Measurements from ENCODE around the gene BAIAP2L1.

BAIAP2L1 gene

DNA sequence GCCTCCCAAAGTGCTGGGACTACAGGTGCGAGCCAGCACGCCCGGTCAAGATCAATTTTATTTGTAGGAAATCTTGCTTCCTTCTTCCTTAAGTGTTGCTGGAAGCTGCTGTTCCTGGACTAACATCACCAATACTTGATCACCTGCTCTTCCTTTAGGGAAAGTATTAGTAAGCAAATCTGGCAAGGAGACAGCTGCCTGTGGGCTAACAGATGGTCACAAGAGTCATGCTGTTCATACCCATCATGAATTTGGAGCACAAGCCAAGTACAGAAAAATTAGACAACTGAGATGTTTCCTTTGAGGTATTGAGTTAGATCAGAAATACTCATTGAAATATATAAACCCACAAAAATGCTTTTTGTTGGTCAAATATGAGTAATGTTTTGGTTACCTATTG is 27.9 kb downstream of the BAIAP2L1 start:
- ChIA-PET POLR2A (interaction anchor here (0.6 kb wide), 1 partner anchor 10 kb away, joined by 7 read pairs; no protein-coding TSS in a partner anchor), CTCF (no interaction called here)
- no peaks in the 10 kb centered on the region; a peak in 1 of 3 replicates for H3K36me3 ChIP-seq (ENCODE audit: control insufficient read depth in 2 of 2, insufficient read depth in 1 of 2, low read length in 2 of 2)
- no peaks in the 10 kb centered on the region for H3K4me1 ChIP-seq (ENCODE audit: control insufficient read depth, insufficient read depth, low read length)
- TF ChIP-seq, protein P1, sequence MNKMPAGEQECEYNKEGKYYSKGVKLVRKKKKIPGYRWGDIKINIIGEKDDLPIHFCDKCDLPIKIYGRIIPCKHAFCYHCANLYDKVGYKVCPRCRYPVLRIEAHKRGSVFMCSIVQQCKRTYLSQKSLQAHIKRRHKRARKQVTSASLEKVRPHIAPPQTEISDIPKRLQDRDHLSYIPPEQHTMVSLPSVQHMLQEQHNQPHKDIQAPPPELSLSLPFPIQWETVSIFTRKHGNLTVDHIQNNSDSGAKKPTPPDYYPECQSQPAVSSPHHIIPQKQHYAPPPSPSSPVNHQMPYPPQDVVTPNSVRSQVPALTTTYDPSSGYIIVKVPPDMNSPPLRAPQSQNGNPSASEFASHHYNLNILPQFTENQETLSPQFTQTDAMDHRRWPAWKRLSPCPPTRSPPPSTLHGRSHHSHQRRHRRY (tag by site-specific recombination; IDR thresholded peaks at IDR 0.05), result no peak
- TF ChIP-seq, protein P2, sequence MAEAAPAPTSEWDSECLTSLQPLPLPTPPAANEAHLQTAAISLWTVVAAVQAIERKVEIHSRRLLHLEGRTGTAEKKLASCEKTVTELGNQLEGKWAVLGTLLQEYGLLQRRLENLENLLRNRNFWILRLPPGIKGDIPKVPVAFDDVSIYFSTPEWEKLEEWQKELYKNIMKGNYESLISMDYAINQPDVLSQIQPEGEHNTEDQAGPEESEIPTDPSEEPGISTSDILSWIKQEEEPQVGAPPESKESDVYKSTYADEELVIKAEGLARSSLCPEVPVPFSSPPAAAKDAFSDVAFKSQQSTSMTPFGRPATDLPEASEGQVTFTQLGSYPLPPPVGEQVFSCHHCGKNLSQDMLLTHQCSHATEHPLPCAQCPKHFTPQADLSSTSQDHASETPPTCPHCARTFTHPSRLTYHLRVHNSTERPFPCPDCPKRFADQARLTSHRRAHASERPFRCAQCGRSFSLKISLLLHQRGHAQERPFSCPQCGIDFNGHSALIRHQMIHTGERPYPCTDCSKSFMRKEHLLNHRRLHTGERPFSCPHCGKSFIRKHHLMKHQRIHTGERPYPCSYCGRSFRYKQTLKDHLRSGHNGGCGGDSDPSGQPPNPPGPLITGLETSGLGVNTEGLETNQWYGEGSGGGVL (tag by site-specific recombination; IDR thresholded peaks at IDR 0.05), result no peak
- TF ChIP-seq ZNF514 (tag by site-specific recombination; IDR thresholded peaks at IDR 0.05) (no peak), ZNF324 (tag by site-specific recombination; IDR thresholded peaks at IDR 0.05) (no peak), MZF1 (tag by site-specific recombination; IDR thresholded peaks at IDR 0.05; ENCODE audit: borderline replicate concordance) (no peak)
- TF ChIP-seq, protein P3, sequence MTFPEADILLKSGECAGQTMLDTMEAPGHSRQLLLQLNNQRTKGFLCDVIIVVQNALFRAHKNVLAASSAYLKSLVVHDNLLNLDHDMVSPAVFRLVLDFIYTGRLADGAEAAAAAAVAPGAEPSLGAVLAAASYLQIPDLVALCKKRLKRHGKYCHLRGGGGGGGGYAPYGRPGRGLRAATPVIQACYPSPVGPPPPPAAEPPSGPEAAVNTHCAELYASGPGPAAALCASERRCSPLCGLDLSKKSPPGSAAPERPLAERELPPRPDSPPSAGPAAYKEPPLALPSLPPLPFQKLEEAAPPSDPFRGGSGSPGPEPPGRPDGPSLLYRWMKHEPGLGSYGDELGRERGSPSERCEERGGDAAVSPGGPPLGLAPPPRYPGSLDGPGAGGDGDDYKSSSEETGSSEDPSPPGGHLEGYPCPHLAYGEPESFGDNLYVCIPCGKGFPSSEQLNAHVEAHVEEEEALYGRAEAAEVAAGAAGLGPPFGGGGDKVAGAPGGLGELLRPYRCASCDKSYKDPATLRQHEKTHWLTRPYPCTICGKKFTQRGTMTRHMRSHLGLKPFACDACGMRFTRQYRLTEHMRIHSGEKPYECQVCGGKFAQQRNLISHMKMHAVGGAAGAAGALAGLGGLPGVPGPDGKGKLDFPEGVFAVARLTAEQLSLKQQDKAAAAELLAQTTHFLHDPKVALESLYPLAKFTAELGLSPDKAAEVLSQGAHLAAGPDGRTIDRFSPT (tag by site-specific recombination; IDR thresholded peaks at IDR 0.05), result no peak
- H3K4me3 ChIP-seq (ENCODE audit: low read depth, low read length), result no peak overlapping the region
- H3K9me3 ChIP-seq (ENCODE audit: control insufficient read depth, insufficient read depth, low read depth, low read length), result no peaks in the 10 kb centered on the region
- H3K27ac ChIP-seq (ENCODE audit: extremely low read depth, low read depth, low read length), result no peak overlapping the region

DNA sequence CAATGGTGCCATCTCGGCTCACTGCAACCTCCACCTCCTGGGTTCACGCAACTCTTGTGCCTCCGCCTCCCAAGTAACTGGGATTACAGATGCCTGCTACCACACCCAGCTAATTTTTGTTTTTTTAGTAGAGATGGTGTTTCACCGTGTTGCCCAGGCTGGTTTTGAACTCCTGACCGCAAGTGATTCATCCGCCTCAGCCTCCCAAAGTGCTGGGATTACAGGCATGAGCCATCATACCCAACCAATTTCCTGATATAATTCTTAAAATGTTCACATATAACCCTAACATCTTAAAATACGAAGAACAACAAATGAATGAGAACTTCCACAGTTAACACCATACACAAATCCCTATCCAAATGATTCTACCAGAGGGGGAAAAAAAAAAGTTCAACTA is 31.2 kb downstream of the BAIAP2L1 start:
- Histone ChIP-seq H3K9me3 (ENCODE audit: control insufficient read depth, insufficient read depth, low read depth, low read length) (no peaks in the 10 kb centered on the region), H3K36me3 (ENCODE audit: control insufficient read depth in 2 of 2, insufficient read depth in 1 of 2, low read length in 2 of 2) (no peaks in the 10 kb centered on the region; a peak in 1 of 3 replicates), H3K4me3 (ENCODE audit: low read depth, low read length) (no peak overlapping the region), H3K4me1 (ENCODE audit: control insufficient read depth, insufficient read depth, low read length) (no peaks in the 10 kb centered on the region), H3K27ac (ENCODE audit: extremely low read depth, low read depth, low read length) (no peak overlapping the region)
- ChIA-PET CTCF (interaction anchor here (0.6 kb wide), 1 partner anchor 50 kb away, joined by 3 read pairs; no protein-coding TSS in a partner anchor), POLR2A (interaction anchor here (0.6 kb wide), 3 partner anchors 17 to 590 kb away, joined by 3 to 10 read pairs (median 3); no protein-coding TSS in a partner anchor)
- TF ChIP-seq IKZF3 (tag by site-specific recombination; IDR thresholded peaks at IDR 0.05), result no peak
- no peak for TF ChIP-seq ZNF654 (tag by site-specific recombination; IDR thresholded peaks at IDR 0.05; ENCODE audit: low read depth)
- TF ChIP-seq, protein P4, sequence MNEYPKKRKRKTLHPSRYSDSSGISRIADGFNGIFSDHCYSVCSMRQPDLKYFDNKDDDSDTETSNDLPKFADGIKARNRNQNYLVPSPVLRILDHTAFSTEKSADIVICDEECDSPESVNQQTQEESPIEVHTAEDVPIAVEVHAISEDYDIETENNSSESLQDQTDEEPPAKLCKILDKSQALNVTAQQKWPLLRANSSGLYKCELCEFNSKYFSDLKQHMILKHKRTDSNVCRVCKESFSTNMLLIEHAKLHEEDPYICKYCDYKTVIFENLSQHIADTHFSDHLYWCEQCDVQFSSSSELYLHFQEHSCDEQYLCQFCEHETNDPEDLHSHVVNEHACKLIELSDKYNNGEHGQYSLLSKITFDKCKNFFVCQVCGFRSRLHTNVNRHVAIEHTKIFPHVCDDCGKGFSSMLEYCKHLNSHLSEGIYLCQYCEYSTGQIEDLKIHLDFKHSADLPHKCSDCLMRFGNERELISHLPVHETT (tag by site-specific recombination; IDR thresholded peaks at IDR 0.05), result no peak
- no peak for TF ChIP-seq EGR2 (tag by site-specific recombination; IDR thresholded peaks at IDR 0.05; ENCODE audit: low read depth)
- TF ChIP-seq ZNF221 (tag by site-specific recombination; IDR thresholded peaks at IDR 0.05; ENCODE audit: borderline replicate concordance), result no peak
- TF ChIP-seq, protein P5, sequence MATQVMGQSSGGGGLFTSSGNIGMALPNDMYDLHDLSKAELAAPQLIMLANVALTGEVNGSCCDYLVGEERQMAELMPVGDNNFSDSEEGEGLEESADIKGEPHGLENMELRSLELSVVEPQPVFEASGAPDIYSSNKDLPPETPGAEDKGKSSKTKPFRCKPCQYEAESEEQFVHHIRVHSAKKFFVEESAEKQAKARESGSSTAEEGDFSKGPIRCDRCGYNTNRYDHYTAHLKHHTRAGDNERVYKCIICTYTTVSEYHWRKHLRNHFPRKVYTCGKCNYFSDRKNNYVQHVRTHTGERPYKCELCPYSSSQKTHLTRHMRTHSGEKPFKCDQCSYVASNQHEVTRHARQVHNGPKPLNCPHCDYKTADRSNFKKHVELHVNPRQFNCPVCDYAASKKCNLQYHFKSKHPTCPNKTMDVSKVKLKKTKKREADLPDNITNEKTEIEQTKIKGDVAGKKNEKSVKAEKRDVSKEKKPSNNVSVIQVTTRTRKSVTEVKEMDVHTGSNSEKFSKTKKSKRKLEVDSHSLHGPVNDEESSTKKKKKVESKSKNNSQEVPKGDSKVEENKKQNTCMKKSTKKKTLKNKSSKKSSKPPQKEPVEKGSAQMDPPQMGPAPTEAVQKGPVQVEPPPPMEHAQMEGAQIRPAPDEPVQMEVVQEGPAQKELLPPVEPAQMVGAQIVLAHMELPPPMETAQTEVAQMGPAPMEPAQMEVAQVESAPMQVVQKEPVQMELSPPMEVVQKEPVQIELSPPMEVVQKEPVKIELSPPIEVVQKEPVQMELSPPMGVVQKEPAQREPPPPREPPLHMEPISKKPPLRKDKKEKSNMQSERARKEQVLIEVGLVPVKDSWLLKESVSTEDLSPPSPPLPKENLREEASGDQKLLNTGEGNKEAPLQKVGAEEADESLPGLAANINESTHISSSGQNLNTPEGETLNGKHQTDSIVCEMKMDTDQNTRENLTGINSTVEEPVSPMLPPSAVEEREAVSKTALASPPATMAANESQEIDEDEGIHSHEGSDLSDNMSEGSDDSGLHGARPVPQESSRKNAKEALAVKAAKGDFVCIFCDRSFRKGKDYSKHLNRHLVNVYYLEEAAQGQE (tag by site-specific recombination; IDR thresholded peaks at IDR 0.05), result no peak
- no peak for TF ChIP-seq ZNF624 (tag by site-specific recombination; IDR thresholded peaks at IDR 0.05)
- TF ChIP-seq, protein P6, sequence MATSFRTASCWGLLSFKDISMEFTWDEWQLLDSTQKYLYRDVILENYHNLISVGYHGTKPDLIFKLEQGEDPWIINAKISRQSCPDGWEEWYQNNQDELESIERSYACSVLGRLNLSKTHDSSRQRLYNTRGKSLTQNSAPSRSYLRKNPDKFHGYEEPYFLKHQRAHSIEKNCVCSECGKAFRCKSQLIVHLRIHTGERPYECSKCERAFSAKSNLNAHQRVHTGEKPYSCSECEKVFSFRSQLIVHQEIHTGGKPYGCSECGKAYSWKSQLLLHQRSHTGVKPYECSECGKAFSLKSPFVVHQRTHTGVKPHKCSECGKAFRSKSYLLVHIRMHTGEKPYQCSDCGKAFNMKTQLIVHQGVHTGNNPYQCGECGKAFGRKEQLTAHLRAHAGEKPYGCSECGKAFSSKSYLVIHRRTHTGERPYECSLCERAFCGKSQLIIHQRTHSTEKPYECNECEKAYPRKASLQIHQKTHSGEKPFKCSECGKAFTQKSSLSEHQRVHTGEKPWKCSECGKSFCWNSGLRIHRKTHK (tag by site-specific recombination; IDR thresholded peaks at IDR 0.05), result no peak
